ENCODE measurements around the gene LENG9. TPM values are rescaled to one million over a fixed set of nuclear protein-coding genes. Genes with fewer than 3 reads are reported as not detected.
"Not testable (repeated sequence)": the region's sequence is repeated elsewhere in the genome, so short reads cannot be mapped to it uniquely, and the experiment has no call there.

The LENG9 gene
- total RNA-seq, 1 donor = 5.2 TPM

DNA sequence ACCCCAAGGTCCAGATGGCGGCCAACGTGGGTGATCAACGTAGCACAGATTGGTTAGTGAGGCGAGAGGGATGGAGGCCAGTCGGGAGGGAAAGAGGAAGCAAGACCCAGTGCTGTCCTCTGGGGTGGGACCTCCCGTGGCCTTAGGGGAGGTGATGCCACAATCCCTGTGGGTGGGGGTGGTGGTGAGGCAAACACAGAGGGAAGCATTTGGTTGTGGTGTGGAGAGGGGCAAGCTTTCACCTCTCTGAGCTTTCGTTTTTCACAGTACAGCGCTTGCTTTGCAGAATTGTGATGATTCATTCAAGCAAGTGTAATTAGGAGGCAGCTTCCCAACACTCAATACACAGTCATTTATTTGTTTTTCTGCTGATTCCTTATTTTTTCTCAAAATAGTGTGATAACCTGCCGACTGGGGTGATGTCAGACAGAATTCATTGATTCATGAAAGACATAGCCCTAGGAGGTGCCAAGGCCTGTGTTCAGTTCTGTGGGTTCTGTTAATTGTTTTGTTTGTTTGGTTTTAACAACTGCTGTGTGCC, 12.2 kb downstream of the LENG9 start:
- TF ChIP-seq, protein P1, sequence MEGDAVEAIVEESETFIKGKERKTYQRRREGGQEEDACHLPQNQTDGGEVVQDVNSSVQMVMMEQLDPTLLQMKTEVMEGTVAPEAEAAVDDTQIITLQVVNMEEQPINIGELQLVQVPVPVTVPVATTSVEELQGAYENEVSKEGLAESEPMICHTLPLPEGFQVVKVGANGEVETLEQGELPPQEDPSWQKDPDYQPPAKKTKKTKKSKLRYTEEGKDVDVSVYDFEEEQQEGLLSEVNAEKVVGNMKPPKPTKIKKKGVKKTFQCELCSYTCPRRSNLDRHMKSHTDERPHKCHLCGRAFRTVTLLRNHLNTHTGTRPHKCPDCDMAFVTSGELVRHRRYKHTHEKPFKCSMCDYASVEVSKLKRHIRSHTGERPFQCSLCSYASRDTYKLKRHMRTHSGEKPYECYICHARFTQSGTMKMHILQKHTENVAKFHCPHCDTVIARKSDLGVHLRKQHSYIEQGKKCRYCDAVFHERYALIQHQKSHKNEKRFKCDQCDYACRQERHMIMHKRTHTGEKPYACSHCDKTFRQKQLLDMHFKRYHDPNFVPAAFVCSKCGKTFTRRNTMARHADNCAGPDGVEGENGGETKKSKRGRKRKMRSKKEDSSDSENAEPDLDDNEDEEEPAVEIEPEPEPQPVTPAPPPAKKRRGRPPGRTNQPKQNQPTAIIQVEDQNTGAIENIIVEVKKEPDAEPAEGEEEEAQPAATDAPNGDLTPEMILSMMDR (IDR thresholded peaks at IDR 0.05; ENCODE audit: insufficient read depth, low read depth, low read length) = no peak
- H3K4me3 ChIP-seq (ENCODE audit: low read depth, low read length) = peak overlapping the region; percentile 12
- DNase-seq (ENCODE audit: low read depth) = peak; percentile 32

DNA sequence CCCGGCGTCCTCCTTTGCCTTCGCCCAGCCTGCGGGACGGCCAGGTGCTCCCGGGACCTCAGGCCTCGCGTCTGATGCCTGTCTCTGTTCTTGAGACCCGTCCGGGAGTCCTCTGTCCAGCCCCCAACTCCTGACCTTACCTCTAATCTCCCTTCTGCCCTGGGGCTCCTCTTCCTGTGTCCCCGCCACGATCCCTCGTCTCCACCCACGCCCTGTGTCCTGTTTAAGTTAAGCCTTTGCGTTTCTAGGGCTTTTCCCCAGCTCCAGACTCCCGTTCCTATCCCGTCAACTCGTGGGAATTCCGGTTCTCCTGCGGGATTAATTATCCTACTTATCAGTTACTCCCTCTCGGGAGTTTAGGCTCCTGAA, 13.9 kb downstream of the LENG9 start:
- DNase-seq (ENCODE audit: low read depth) = peak; percentile 47
- H3K4me3 ChIP-seq (ENCODE audit: low read depth, low read length) = peak overlapping the region; percentile 99
- TF ChIP-seq, protein P1 (IDR thresholded peaks at IDR 0.05; ENCODE audit: insufficient read depth, low read depth, low read length) = no peak

DNA sequence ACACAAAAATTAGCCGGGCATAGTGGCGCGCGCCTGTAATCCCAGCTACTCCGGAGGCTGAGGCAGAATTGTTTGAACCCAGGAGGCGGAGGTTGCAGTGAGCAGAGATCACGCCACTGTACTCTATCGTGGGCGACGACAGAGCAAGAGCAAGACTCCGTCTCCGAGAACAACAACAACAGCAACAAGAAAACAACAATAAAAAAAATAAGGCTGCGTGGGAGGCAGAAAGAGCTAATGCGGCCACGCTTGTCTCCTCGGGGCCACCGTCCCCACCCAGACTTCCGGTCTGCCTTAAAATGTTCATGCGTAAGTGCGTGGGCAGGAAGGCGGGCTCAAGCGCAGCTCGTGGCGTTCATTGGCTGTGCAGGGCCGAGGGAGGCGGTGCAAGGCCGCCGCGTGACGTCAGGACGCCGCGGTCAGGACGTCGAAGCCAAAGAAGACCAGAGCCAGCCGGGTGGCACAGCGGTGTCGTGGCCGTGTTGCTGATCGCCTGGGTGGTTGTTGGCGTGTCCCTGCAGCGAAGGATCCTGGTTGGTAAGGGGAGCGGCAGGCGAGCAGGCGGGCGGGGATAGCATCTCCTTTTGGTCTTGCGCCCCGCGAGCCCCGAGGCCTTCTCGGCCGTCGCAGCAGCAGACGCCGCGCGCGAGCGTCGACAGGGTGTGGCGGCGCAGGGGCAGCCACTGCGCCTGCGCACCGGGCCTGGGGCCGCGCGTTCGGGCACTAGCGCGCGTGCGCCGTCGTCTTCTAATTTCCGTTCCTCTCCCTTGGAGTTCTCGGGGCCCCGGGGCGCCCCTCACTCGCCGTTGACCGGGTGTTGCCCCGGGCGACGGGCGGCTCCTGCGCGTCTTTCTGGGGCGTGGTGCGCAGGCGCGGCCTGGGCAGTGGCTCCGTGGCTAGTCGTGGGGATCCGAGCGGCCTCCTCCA, 14.5 kb downstream of the LENG9 start, which contains the start of gene LENG8:
Gene LENG8, plus strand, starts transcription at position 426 of the 927 bp plus-strand sequence. CDS start 2,146 bp downstream, outside the sequence.
- TF ChIP-seq, protein P1 (IDR thresholded peaks at IDR 0.05; ENCODE audit: insufficient read depth, low read depth, low read length) = no peak
- DNase-seq (ENCODE audit: low read depth) = peak; percentile 99
- H3K4me3 ChIP-seq (ENCODE audit: low read depth, low read length) = peak within 1 kb of the TSS; percentile 99

DNA sequence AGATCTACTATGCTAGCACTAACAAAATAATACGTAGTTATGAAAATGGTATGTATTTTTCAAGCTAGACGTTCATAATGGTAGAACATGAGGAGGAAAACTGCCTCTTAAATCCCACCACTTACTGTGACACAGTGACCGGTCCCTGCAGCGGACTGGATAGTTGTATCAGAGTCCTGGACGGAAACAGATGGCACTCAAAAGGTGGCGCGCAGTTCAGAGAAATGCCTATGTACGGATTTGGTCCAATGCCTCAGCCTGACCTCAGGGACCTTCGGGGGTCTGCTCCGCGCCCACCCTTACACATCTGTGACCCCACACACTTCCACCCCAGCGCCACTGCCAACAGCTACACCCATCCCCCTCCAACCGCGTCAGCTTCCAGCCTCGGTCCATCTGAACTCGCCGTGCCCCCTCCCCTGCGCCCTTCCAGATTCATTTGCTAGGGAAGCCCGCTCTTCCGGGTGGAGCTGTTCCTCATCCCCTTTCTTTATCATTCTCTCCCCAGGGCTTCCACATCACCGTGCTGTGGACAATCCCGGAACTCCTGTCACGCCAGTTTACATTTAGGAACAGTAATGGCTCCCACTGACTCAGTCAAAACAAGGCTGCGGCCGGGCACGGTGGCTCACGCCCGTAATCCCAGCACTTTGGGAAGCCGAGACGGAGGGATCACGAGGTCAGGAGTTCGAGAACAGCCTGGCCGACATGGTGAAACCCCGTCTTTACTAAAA, 15.4 kb downstream of the LENG9 start:
- peak; percentile 76 for DNase-seq (ENCODE audit: low read depth)
- TF ChIP-seq, protein P1 (IDR thresholded peaks at IDR 0.05; ENCODE audit: insufficient read depth, low read depth, low read length) = peak; percentile 9
- peak overlapping the region; percentile 99 for H3K4me3 ChIP-seq (ENCODE audit: low read depth, low read length)

DNA sequence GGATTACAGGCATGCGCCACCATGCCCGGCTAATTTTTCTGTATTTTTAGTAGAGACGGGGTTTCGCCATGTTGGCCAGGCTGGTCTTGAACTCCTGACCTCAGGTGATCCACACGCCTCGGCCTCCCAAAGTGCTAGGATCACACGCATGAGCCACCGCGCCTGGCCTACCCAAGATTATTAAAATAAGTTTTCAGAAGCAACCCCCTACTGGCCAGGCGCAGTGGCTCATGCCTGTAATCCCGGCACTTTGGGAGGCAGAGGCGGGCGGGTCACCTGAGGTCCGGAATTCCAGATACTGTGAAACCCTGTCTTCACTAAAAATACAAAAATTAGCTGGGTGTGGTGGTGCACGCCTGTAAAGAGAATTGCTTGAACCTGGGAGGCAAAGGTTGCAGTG, 17.2 kb downstream of the LENG9 start:
- DNase-seq (ENCODE audit: low read depth); H3K4me3 ChIP-seq (ENCODE audit: low read depth, low read length): not testable (repeated sequence)
- TF ChIP-seq, protein P1 (IDR thresholded peaks at IDR 0.05; ENCODE audit: insufficient read depth, low read depth, low read length) = peak; percentile 16

DNA sequence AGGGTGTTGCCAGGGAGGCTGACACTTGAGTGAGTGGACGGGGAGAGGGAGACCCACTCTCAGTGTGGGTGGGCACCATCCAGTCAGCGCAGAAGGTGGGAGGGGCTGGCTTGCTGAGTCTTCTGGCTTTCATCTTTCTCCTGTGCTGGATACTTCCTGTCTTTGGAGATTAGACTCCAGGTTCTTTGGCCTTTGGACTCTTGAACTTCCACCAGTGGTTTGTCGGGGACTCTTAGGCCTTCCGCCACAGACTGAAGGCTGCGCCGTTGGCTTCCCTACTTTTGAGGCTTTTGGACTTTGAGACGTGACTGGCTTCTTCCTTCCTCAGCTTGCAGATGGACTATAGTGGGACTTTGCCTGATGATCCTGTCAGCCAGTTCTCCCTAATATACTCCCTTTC, 18.8 kb downstream of the LENG9 start:
- no peak overlapping the region for H3K4me3 ChIP-seq (ENCODE audit: low read depth, low read length)
- TF ChIP-seq, protein P1 (IDR thresholded peaks at IDR 0.05; ENCODE audit: insufficient read depth, low read depth, low read length) = no peak
- DNase-seq (ENCODE audit: low read depth) = no peak
